HG03565 (cell line): ENCODE measurements around the gene RHOT1.
"Not testable (repeated sequence)": the region's sequence is repeated elsewhere in the genome, so short reads cannot be mapped to it uniquely, and the experiment has no call there.

Source experiments
- ATAC-seq: cut with Tn5 transposase; IDR thresholded peaks from one replicate; pipeline ENCODE4 v1.9.1; 2021; ENCODE audit warnings: mild to moderate bottlenecking, moderate library complexity; ENCODE audit not compliant: unreplicated experiment

Gene RHOT1

GRCh38 chr17:32142038-32142856 lies at the start of gene RHOT1:
Gene RHOT1, plus strand, starts transcription at chr17:32142502. Its CDS starts 191 bp downstream, at chr17:32142693.
- ATAC-seq: peak; percentile 65

- no peak for ATAC-seq
Observed at GRCh38 chr17:32099686-32100085, 42.6 kb upstream of the RHOT1 start.

GRCh38 chr17:32100323-32100722 lies 42.0 kb upstream of the RHOT1 start:
- ATAC-seq: not testable (repeated sequence)

- no peak for ATAC-seq
Observed at GRCh38 chr17:32100971-32101631, 41.2 kb upstream of the RHOT1 start.

GRCh38 chr17:32102172-32102571 lies 40.1 kb upstream of the RHOT1 start:
- ATAC-seq: no peak

- no peak for ATAC-seq
Observed at GRCh38 chr17:32102646-32103186, 39.6 kb upstream of the RHOT1 start.

- ATAC-seq: no peak
Observed at GRCh38 chr17:32103476-32104113, 38.7 kb upstream of the RHOT1 start.

- no peak for ATAC-seq
Observed at GRCh38 chr17:32104158-32104557, 38.1 kb upstream of the RHOT1 start.

GRCh38 chr17:32106471-32106981 lies 35.8 kb upstream of the RHOT1 start:
- not testable (repeated sequence) for ATAC-seq

GRCh38 chr17:32107194-32107593 lies 35.1 kb upstream of the RHOT1 start:
- not testable (repeated sequence) for ATAC-seq

GRCh38 chr17:32110596-32110995 lies 31.7 kb upstream of the RHOT1 start:
- ATAC-seq: no peak

- ATAC-seq: no peak
Observed at GRCh38 chr17:32111141-32111771, 31.0 kb upstream of the RHOT1 start.

- no peak for ATAC-seq
Observed at GRCh38 chr17:32112416-32112815, 29.9 kb upstream of the RHOT1 start.

- no peak for ATAC-seq
Observed at GRCh38 chr17:32114536-32114935, 27.8 kb upstream of the RHOT1 start.

GRCh38 chr17:32115546-32115945 lies 26.8 kb upstream of the RHOT1 start:
- ATAC-seq: not testable (repeated sequence)

GRCh38 chr17:32116937-32117336 lies 25.4 kb upstream of the RHOT1 start:
- ATAC-seq: no peak

GRCh38 chr17:32117399-32117798 lies 24.9 kb upstream of the RHOT1 start:
- no peak for ATAC-seq

GRCh38 chr17:32118088-32118487 lies 24.2 kb upstream of the RHOT1 start:
- ATAC-seq: not testable (repeated sequence)

- no peak for ATAC-seq
Observed at GRCh38 chr17:32118835-32119234, 23.5 kb upstream of the RHOT1 start.

- no peak for ATAC-seq
Observed at GRCh38 chr17:32120141-32120540, 22.2 kb upstream of the RHOT1 start.

GRCh38 chr17:32120716-32121115 lies 21.6 kb upstream of the RHOT1 start:
- no peak for ATAC-seq
